ENCODE measurements around the gene ATP6V0A1.
"Not testable (repeated sequence)": the region's sequence is repeated elsewhere in the genome, so short reads cannot be mapped to it uniquely, and the experiment has no call there.

The ATP6V0A1 gene

DNA sequence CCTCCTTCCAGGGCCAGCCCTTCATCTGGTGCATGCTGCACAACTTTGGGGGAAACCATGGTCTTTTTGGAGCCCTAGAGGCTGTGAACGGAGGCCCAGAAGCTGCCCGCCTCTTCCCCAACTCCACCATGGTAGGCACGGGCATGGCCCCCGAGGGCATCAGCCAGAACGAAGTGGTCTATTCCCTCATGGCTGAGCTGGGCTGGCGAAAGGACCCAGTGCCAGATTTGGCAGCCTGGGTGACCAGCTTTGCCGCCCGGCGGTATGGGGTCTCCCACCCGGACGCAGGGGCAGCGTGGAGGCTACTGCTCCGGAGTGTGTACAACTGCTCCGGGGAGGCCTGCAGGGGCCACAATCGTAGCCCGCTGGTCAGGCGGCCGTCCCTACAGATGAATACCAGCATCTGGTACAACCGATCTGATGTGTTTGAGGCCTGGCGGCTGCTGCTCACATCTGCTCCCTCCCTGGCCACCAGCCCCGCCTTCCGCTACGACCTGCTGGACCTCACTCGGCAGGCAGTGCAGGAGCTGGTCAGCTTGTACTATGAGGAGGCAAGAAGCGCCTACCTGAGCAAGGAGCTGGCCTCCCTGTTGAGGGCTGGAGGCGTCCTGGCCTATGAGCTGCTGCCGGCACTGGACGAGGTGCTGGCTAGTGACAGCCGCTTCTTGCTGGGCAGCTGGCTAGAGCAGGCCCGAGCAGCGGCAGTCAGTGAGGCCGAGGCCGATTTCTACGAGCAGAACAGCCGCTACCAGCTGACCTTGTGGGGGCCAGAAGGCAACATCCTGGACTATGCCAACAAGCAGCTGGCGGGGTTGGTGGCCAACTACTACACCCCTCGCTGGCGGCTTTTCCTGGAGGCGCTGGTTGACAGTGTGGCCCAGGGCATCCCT is 84.8 kb downstream of the ATP6V0A1 start:
- no peak for DNase-seq

DNA sequence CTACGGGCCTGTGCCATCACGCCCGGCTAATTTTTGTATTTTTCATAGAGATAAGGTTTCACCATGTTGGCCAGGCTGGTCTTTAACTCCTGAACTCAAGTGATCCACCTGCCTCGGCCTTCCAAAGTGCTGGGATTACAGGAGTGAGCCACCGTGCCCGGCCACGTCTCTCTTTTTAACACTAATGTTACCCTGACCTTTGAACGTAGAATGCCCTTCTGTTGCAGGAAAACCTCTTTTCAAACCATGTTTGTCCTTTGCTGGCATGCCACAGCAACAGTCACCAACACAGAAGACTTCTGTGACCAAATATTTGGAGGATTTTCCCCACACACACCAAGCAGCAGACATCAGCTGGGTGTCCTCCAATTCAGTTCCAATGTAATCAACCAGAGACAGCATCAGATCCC is 86.2 kb downstream of the ATP6V0A1 start:
- no peak for DNase-seq

DNA sequence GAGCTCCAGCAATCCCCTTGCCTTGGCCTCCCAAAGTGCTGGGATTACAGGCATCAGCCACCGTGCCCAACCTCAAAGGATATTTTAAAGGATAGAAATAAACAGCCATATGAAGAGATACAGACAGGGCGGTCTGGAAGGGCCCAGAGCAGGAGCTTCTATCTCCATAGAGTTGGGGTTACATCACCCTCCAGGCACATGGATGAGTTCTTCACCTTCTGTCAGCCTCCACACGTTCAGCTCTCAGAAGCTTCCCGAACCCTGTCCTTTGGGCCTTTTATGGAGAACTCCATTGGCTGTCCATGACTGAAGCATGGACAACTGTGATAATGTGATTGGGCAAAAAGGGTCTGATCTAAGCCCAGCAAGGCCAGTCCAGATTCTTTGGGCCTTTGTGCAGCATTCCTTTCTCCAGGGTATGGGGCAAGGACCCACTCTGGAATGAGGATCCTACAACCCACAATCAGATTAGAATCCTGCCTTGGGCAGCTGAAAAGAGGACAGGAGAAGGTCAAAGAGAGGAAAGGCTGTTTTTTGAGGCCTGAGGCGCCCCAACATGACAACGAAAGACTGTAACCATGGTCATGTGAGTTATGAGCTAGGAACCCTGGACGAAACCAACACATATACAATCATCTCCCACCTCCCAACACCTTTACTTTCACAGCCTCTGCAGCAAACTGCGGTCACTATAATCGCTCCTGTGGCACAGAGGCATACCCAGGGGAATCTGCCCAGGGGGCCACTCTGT is 87.3 kb downstream of the ATP6V0A1 start:
- DNase-seq, result not testable (repeated sequence)

DNA sequence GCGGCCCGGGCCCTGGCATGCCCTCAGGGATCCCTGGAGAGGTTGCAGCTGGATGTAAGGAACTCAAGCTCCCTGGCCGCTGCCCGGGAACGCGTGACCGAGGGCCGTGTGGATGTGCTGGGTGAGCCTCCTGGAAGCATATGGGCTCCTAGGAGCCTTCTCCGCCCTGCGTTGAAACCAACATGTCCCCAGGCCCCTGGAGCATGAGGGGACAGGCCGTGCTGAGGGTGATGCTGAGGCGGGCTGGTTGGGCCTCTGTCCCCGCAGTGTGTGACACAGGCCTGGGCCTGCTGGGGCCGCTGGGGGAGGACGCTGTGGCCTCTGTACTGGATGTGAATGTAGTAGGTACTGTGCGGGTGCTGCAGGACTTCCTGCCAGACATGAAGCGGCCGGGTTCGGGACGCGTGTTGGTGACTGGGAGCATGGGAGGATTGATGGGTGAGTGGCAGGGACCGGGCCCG is 88.4 kb downstream of the ATP6V0A1 start:
- DNase-seq, result no peak

DNA sequence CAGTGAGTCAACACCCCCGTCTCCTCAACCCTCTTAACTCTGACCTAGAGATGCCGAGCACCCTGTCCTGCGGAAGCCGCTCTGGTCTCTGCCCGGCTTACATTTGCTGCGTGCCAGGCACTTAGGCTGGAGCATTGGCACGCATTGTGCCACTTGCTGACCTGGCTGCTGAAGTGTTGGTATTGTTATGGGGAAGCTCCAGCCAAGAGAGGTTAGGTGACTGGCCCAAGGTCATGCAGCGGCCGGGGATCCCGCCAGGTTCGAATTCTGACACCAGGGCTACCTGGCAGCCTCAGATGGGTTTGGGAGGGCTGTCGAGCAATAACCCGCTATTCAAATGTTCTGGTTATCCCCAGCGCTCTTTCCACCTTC is 89.0 kb downstream of the ATP6V0A1 start:
- DNase-seq, result no peak

DNA sequence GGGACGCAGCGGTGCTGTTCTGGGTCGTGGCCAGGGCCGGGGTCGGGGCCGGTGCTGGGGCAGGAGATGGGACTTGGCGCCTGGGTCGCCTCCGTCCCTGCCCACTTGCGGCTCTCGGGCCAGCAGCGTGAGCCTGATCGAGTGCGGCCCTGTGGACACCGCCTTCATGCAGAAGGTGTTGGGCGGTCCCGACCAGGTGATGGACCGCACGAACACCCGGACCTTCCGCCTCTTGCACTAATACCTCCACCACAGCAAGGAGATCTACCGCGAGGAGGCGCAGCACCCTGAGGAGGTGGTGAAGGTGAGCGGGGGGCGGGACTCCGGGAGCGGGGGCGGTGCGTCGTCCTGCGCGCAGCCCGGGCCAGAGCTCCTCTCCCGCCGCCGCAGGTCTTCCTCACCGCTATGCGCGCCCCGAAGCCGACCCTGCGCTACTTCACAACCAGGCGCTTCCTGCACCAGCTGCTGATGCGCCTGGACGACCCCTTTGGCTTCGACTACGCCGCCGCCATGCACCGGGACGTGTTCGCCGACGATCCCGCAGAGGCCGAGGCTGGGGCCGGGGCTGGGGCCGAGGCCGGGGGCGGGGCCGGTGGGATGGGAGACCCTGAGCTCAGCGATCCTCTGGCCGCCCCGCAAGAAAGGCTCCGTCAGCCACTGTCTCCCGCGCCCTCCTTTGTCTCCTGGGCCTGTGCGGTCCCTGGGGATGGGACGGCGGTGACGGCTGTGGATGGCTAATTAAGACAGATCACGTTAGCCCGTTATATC is 89.6 kb downstream of the ATP6V0A1 start:
- DNase-seq, result peak; percentile 78

DNA sequence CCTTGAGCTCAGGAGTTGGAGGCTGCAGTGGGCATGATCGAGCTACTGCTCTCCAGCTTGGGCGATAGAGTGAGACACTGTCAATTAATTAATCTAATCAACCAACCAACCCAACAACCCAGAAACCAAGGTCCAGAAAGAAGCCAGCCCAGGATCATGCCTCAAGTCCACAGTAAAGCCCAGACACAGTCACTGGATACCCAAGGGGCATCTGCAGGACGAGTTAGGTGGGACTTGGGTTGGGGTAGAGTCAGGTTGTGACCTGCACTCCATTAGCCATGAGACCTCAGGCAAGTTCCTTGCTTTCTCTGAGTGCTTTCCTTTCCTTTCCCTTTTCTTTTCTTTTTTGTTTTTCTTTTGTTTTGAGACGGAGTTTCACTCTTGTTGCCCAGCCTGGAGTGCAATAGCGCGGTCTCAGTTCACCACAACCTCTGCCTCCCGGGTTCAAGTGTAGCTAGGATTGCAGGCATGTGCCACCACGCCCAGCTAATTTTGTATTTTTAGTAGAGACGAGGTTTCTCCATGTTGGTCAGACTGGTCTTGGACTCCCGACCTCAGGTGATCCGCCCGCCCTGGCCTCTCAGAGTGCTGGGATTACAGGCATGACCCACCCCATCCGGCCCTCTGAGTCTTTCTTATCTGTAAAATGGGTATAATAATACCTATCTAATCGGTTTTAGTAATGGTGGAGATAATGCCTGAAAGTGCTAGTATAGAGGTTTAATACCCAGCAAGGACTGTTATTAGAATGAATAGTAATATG is 90.5 kb downstream of the ATP6V0A1 start:
- no peak for DNase-seq

DNA sequence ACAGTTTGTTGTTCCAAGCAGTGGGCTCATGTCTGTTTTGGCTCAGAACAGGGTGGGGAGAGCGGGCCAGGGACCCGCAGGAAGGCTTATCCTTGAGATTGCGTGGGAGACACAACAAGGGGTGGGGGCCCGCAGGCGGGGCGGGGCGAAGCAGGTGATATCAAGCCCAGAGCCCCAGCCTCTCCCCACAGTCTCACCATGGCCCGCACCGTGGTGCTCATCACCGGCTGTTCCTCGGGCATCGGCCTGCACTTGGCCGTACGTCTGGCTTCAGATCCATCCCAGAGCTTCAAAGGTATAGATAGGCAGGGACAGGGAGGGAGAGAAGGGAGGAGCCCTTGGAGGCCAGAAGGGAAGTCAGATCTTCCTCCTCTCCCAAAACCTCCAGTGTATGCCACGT is 94.1 kb downstream of the ATP6V0A1 start, which contains the start of gene HSD17B1:
HSD17B1 (plus strand) TSS at position 188 of the 400 bp plus-strand sequence; CDS start at position 199, 11 bp downstream.
- DNase-seq, result not testable (repeated sequence)

DNA sequence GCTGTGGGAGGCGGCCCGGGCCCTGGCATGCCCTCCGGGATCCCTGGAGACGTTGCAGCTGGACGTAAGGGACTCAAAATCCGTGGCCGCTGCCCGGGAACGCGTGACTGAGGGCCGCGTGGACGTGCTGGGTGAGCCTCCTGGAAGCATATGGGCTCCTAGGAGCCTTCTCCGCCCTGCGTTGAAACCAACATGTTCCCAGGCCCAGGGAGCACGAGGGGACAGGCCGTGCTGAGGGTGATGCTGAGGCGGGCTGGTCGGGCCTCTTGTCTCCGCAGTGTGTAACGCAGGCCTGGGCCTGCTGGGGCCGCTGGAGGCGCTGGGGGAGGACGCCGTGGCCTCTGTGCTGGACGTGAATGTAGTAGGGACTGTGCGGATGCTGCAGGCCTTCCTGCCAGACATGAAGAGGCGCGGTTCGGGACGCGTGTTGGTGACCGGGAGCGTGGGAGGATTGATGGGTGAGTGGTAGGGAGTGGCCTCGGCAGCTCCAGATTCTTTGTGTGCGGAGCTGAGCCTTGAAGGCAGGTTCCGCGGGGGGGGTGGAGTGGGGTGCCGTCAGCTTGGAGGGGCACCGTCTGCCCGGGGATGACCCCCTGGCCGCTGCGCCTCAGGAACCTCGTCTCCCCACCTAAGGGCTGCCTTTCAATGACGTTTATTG is 94.6 kb downstream of the ATP6V0A1 start:
- no peak for DNase-seq

DNA sequence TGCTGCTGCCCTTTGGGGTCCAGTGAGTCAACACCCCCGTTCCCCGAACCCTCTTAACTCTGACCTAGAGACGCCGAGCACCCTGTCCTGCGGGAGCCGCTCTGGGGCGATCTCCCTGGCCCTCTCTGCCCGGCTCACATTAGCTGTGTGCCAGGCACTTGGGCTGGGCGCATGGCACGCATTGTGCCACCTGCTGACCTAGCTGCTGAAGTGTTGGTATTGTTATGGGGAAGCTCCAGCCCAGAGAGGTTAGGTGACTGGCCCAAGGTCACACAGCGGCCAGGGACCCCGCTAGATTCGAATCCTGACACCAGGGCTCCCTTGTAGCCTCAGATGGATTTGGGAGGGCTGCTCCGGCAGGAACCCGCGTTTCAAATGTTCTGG is 95.2 kb downstream of the ATP6V0A1 start:
- no peak for DNase-seq

DNA sequence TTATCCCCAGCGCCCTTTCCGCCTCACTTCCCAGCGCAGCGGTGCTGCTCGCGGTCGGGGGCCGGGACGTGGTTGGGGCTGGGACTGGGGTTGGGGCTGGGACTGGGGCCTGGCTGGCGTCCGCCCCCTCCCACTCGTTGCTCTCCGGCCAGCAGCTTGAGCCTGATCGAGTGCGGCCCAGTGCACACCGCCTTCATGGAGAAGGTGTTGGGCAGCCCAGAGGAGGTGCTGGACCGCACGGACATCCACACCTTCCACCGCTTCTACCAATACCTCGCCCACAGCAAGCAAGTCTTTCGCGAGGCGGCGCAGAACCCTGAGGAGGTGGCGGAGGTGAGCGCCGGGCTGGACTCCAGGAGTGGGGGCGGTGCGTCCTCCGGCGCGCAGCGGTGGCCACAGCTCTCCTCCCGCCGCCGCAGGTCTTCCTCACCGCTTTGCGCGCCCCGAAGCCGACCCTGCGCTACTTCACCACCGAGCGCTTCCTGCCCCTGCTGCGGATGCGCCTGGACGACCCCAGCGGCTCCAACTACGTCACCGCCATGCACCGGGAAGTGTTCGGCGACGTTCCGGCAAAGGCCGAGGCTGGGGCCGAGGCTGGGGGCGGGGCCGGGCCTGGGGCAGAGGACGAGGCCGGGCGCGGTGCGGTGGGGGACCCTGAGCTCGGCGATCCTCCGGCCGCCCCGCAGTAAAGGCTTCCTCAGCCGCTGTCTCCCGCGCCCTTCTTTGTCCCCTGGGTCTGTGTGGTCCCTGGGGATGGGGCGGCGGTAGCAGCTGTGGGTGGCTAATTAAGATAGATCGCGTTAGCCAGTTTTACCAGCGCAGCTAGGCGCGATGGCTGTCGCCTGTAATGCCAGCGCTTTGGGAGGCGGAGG is 95.8 kb downstream of the ATP6V0A1 start:
- DNase-seq, result peak; percentile 92

DNA sequence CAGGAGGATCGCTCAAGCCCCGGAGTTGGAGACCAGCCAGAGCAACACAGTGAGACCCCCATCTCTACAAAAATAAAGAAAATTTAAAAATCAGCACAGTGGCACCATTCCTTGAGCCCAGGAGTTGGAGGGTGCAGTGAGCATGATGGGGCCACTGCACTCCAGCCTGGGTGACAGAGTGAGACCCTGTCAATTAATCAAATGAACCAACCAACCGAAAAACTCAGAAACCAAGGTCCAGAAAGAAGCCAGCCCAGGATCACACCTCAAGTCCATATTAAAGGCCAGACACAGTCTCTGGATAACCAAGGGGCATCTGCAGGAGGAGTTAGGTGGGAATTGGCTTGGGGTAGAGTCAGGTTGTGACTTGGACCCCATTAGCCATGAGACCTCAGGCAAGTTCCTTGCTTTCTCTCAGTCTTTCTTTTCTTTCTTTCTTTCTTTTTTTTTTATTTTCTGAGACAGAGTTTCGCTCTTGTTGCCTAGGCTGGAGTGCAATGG is 96.5 kb downstream of the ATP6V0A1 start:
- DNase-seq, result no peak

DNA sequence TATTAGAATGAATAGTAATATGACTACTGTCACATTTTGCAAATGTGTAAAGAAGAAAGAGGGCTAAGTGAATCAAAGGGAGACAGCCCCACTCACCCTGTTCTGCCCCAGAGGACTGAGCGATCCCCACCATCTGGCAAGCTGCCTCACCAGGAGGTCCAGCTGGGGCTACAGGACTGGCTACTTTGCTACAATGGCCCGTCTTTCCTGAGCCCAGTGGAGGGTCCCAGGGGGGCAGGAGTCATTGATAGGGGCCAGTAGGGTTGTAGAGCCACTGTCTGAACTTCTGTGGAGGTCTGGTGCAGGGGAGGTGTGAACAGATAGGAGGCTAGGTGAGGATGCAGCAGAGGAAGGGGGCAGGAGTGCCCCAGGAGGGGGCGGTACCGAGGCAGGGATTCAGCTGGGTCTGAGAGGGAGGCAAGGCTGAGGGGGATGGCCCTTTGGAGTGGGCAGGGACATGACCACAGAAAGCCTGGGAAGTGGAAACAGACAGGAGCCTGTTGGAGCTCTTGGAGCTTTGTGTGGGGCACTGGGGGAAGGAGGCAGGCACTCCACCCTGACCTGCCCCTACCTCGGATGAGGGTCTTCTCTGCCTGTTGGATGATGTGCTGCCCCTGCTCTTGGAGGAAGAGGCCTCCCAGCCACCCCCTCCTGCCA is 97.4 kb downstream of the ATP6V0A1 start:
- not testable (repeated sequence) for DNase-seq

DNA sequence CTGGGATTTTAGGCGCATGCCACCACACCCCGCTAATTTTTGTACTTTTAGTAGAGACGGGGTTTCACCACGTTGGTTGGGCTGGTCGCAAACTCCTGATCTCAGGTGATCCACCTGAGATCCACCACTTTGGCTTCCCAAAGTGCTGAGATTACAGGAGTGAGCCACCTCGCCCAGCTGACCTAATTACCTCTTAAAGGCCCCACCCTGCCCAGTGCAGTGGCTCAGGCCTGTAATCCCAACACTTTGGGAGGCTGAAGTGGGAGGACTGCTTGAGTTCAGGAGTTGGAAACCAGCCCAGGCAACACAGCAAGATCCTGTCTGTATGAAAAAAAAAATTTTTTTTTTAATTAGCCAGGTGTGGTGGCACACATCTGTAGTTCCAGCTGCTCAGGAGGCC is 100.4 kb downstream of the ATP6V0A1 start:
- no peak for DNase-seq

DNA sequence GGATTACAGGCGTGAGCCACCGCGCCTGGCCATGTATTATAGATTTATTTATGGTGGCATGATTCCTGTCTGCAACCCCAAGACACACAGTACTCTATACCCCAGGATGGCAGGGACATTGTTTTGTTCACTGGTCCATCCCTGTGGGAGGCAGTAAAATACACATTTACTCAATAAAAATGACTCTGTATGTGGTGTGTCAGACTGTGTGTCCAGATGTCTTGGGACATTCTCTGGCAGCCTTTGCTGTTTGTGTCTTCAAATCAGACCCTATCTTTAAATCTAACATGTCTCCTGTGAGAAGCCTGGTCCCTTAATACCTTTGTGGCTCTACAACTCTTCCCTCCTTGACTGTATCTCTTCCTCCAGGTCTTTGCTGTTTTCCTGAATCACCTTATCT is 101.6 kb downstream of the ATP6V0A1 start:
- no peak for DNase-seq

DNA sequence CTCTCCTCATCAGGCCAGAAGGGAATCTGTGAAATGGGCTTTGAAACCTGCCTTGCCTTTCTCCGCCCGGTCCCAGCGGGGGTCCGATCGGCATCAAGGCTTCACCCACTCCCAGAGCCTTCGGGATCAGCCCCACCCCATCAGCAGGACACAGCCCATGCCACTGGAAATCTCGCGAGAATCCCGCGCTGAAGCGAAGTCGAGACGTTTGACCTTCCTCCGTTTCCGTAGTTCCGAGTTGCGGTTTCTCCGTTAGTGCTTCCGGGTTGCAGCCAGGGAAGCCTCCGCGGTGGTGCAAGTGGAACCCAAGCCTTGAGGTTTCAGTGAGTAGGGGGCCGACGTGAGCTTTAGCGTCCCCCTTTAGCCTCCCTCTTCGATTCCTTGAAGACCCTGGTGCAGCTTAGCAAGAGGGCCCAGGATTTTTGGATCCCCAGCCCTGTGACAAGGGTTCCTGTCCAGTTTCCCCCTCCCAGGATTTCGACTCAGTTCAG is 103.3 kb downstream of the ATP6V0A1 start, which contains the start of gene COASY:
COASY (plus strand) TSS at position 252 of the 491 bp plus-strand sequence. CDS start 475 bp downstream, outside the sequence.
- DNase-seq, result peak; percentile 95

DNA sequence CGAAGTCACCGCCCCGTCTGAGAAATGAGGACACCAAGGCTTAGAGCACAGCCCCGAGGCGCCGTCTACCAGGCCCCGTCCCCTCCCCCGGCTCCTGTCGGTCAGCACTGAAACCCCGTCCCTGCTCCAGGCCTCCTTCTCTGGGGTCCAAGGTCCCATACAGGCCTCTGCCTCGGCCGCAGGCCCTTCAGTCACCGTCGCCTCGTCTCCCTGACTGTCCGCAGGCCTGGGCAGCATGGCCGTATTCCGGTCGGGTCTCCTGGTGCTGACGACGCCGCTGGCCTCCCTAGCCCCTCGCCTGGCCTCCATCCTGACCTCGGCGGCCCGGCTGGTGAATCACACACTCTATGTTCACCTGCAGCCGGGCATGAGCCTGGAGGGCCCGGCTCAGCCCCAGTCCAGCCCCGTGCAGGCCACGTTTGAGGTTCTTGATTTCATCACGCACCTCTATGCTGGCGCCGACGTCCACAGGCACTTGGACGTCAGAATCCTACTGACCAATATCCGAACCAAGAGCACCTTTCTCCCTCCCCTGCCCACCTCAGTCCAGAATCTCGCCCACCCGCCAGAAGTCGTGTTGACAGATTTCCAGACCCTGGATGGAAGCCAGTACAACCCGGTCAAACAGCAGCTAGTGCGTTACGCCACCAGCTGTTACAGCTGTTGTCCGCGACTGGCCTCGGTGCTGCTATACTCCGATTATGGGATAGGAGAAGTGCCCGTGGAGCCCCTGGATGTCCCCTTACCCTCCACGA is 103.9 kb downstream of the ATP6V0A1 start:
- no peak for DNase-seq

DNA sequence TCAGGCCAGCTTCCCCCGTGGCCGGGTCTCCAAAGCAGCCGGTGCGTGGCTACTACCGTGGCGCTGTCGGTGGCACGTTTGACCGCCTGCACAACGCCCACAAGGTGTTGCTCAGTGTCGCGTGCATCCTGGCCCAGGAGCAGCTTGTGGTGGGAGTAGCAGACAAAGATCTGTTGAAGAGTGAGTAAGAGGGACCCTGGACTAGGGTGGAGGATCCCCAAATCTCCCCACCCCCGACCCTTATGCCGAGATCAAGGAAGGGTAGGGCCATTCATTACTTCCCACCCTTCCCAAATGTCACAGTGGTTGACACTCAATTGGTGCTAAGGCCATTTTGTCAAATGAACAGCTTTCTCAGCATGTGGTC is 104.4 kb downstream of the ATP6V0A1 start:
- DNase-seq, result no peak

DNA sequence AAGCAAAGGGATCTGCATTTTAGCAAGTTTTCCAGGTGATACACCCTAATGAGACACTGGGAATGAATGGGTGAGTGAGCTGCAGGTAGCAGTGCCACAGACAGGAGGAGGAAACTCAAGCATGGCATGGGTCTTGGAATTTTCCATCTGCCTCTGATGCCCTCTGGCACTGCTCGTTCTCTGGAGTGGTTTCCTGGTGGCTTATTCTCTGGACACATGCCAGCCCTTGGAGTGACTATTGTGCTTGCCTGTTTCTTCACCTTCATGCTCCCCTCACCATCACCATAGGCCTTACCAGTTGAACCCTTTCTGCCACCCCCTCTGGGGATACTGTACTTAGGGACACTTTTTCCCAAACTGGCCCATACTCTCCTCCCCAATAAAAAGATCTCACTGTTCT is 104.9 kb downstream of the ATP6V0A1 start:
- DNase-seq, result no peak
